Measurements from ENCODE around the gene IQCK.

The IQCK gene

GRCh38 chr16:19709381-19710136 is 8.5 kb upstream of the IQCK start (continued):
- TF ChIP-seq ATF2 (tag by site-specific recombination; IDR thresholded peaks at IDR 0.05; ENCODE audit: low read depth) (no peak), ZBTB8A (tag by site-specific recombination; IDR thresholded peaks at IDR 0.05) (no peak), ZNF148 (tag by site-specific recombination; IDR thresholded peaks at IDR 0.05; ENCODE audit: borderline replicate concordance) (no peak)

- peaks cover 4 to 94% of the 10 kb centered on the region in 2 experiments for H3K36me3 ChIP-seq (ENCODE audit: control insufficient read depth in 2 of 2, insufficient read depth in 1 of 2, low read length in 2 of 2)
- ChIA-PET CTCF (interaction anchor here (0.7 to 1.3 kb wide), 2 partner anchors 126 to 177 kb away, joined by 3 to 4 read pairs; no protein-coding TSS in a partner anchor), POLR2A (interaction anchor here (0.6 to 1.1 kb wide), 2 partner anchors 13 to 913 kb away, joined by 3 to 4 read pairs; no protein-coding TSS in a partner anchor)
- TF ChIP-seq ZNF571 (tag by site-specific recombination; IDR thresholded peaks at IDR 0.05) (no peak), AEBP2 (tag by site-specific recombination; IDR thresholded peaks at IDR 0.05; ENCODE audit: borderline replicate concordance) (no peak), ZNF837 (tag by site-specific recombination; IDR thresholded peaks at IDR 0.05) (no peak), KLF9 (tag by site-specific recombination; IDR thresholded peaks at IDR 0.05; ENCODE audit: low read depth) (no peak), REST (tag by site-specific recombination; IDR thresholded peaks at IDR 0.05) (no peak), ZNF692 (tag by site-specific recombination; IDR thresholded peaks at IDR 0.05) (no peak), HOXC10 (CRISPR knock-in tag; IDR thresholded peaks at IDR 0.05) (no peak)
- no peak overlapping the region for H3K27ac ChIP-seq (ENCODE audit: extremely low read depth, low read depth, low read length)
- no peak overlapping the region for H3K4me3 ChIP-seq (ENCODE audit: low read depth, low read length)
- no peaks in the 10 kb centered on the region for H3K9me3 ChIP-seq (ENCODE audit: control insufficient read depth, insufficient read depth, low read depth, low read length)
- no peaks in the 10 kb centered on the region for H3K4me1 ChIP-seq (ENCODE audit: control insufficient read depth, insufficient read depth, low read length)
These were observed 7.7 kb upstream of the IQCK start for GRCh38 chr16:19710191-19710908.

Measured in HEK293 (cell line).